ENCODE data around the gene TRDMT1. TPM values are rescaled to one million over a fixed set of nuclear protein-coding genes. Genes with fewer than 3 reads are reported as not detected.

TRDMT1 gene
- polyA plus RNA-seq, 1 experiment = 2.4 TPM

DNA sequence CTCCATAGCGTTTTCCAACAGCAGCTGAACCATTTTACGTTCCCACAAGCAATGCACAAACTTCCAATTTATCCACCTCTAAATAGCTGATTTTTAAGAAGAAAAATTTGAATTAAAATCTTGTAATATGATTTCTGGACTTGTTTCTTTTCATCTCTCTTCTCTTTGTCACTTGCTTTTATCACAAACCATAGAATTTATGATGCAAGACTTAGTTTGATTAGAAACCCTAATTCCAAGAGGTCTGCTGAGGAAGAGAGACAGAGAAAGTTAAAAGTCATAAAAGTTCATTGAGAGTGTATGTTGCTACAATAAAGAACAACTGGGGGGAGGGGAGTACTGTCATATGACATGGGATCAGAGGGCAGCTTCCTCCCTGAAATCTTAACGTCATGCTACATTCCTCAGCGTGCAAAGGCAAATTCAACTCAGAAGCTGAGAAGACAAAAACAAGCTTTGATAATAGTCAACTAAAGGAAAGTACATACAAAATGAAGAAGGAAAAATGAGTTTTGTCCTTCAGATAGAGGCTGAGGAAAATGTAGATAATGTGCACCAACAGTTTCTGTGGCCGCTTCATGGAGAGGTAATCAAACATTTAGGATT is 53.5 kb downstream of the TRDMT1 start:
- no peak for DNase-seq (ENCODE audit: low read depth)
- H3K4me3 ChIP-seq (ENCODE audit: low read depth, low read length) = no peak overlapping the region
- CTCF ChIA-PET = no interaction called here
- no peak for TF ChIP-seq CTCF (IDR thresholded peaks at IDR 0.05; ENCODE audit: insufficient read depth, low read depth, low read length)
- no peaks in the 10 kb centered on the region for H3K27me3 ChIP-seq (ENCODE audit: control insufficient read depth, insufficient read depth, low read length)
- POLR2A ChIA-PET = no interaction called here
- H3K36me3 ChIP-seq (ENCODE audit: control insufficient read depth, insufficient read depth, low read length) = no peaks in the 10 kb centered on the region

- H3K27me3 ChIP-seq (ENCODE audit: control insufficient read depth, insufficient read depth, low read length) = no peaks in the 10 kb centered on the region
- no peaks in the 10 kb centered on the region for H3K36me3 ChIP-seq (ENCODE audit: control insufficient read depth, insufficient read depth, low read length)
- POLR2A ChIA-PET = no interaction called here
- H3K4me3 ChIP-seq (ENCODE audit: low read depth, low read length) = no peak overlapping the region
- no peak for DNase-seq (ENCODE audit: low read depth)
- no peak for TF ChIP-seq CTCF (IDR thresholded peaks at IDR 0.05; ENCODE audit: insufficient read depth, low read depth, low read length)
- CTCF ChIA-PET = no interaction called here
Measured at GRCh38 chr10:17146892-17147291, 54.6 kb downstream of the TRDMT1 start.

DNA sequence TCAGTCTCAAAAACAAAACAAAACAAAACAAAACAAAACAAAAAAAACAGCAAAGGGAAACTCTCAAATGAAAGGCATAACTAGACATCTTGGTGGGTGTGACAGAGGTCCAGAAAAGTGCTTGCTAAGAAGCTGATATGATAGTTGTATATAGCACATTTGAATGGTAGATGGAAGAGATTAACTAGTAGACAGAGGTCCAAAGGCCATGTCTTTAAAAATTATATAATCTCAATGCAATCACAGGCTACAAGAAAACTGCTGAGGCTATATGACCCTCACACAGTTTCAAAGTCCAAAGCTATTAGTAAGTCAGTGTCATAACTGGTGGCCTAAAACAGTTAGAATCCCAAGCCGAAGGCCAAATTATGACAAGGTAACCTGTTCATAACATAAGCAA is 56.2 kb downstream of the TRDMT1 start:
- ChIA-PET CTCF (interaction anchor here (0.6 to 1.2 kb wide), 2 partner anchors 13 to 63 kb away, joined by 3 to 4 read pairs; no protein-coding TSS in a partner anchor), POLR2A (no interaction called here)
- DNase-seq (ENCODE audit: low read depth) = no peak
- H3K4me3 ChIP-seq (ENCODE audit: low read depth, low read length) = no peak overlapping the region
- no peaks in the 10 kb centered on the region for H3K27me3 ChIP-seq (ENCODE audit: control insufficient read depth, insufficient read depth, low read length)
- TF ChIP-seq CTCF (IDR thresholded peaks at IDR 0.05; ENCODE audit: insufficient read depth, low read depth, low read length) = no peak
- H3K36me3 ChIP-seq (ENCODE audit: control insufficient read depth, insufficient read depth, low read length) = no peaks in the 10 kb centered on the region

DNA sequence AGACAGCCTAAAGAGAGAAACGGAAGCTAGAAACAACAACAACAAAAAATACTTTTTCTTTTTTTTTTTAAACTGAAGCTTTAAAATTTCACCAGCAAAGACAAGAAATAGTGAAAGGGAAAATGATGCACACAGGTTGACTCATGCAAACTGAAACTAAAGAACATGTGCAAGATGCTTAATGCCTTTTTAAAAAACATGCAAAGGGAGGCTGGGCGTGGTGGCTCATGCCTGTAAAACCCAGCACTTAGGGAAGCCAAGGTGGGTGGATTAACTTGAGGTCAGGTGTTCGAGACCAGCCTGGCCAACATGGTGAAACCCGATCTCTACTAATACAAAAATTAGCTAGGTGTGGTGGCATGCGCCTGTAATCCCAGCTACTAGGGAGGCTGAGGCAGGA is 56.7 kb downstream of the TRDMT1 start:
- ChIA-PET CTCF (interaction anchor here (1.2 to 1.3 kb wide), 2 partner anchors 10 to 13 kb away, joined by 3 read pairs; no protein-coding TSS in a partner anchor), POLR2A (no interaction called here)
- Histone ChIP-seq H3K27me3 (ENCODE audit: control insufficient read depth, insufficient read depth, low read length) (no peaks in the 10 kb centered on the region), H3K36me3 (ENCODE audit: control insufficient read depth, insufficient read depth, low read length) (no peaks in the 10 kb centered on the region), H3K4me3 (ENCODE audit: low read depth, low read length) (no peak overlapping the region)
- TF ChIP-seq CTCF (IDR thresholded peaks at IDR 0.05; ENCODE audit: insufficient read depth, low read depth, low read length) = no peak
- no peak for DNase-seq (ENCODE audit: low read depth)

GRCh38 chr10:17144032-17144431 is 57.4 kb downstream of the TRDMT1 start:
- Histone ChIP-seq H3K27me3 (ENCODE audit: control insufficient read depth, insufficient read depth, low read length) (no peaks in the 10 kb centered on the region), H3K36me3 (ENCODE audit: control insufficient read depth, insufficient read depth, low read length) (no peaks in the 10 kb centered on the region), H3K4me3 (ENCODE audit: low read depth, low read length) (no peak overlapping the region)
- TF ChIP-seq CTCF (IDR thresholded peaks at IDR 0.05; ENCODE audit: insufficient read depth, low read depth, low read length) = no peak
- ChIA-PET CTCF (interaction anchor here (0.9 to 1.3 kb wide), 3 partner anchors 9 to 199 kb away, joined by 3 read pairs; no protein-coding TSS in a partner anchor), POLR2A (no interaction called here)
- no peak for DNase-seq (ENCODE audit: low read depth)
